ENCODE data around the gene TXNDC9.
"Not testable (repeated sequence)": the region's sequence is repeated elsewhere in the genome, so short reads cannot be mapped to it uniquely, and the experiment has no call there.

Gene TXNDC9, protein sequence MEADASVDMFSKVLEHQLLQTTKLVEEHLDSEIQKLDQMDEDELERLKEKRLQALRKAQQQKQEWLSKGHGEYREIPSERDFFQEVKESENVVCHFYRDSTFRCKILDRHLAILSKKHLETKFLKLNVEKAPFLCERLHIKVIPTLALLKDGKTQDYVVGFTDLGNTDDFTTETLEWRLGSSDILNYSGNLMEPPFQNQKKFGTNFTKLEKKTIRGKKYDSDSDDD
- total RNA-seq = 38.7 to 44.0 reads per million in 2 donors

DNA sequence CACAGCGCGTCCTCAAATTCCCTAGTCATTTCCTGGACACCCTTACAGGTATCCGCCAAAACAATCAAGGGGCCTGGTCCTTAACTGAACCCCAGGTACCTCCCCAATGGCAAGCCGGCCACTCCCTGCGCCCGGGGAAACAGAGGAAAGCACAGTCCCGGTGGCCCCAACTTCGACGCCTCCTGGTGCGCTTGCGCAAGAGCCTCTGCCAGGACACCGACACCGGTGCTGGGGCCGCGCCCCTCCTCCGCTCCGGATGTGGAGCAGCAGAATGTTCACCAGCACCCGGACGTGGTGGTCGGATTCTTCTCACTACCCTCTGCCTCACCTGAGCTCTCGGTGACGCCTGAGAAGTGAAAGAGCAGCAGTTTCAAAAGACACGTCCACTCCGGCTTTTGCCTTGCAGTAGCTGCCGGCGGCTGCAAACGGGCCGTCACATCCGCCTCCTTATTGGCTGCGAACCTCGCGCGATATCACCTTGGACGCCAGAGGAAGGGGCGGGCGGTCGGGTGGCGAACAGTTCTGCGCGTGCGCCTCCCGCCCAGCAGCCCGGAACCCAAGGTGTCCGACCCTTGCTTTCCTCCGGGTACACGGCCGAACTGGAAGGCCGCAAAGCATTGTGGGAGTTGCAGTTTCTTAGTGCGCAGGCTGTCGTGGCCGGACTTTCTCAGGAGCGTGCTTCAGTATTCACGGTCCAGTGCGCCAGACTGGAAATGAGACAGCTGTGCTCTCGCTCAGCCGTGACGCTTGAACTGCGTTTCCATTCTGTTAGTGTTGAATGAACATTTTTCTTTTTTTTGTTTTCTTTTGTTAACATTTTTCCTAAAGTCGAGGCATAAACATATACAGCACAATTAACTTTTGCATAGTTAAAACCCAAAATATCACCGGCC lies at the start of gene TXNDC9:
Gene TXNDC9 (minus strand): TSS at position 423 of the 893 bp plus-strand sequence. CDS start 3,123 bp downstream, outside the sequence.
- DNase-seq = peak; percentile 96

GRCh38 chr2:99382143-99382542 lies 46.0 kb upstream of the TXNDC9 start:
- DNase-seq = no peak

GRCh38 chr2:99380376-99381010 lies 44.4 kb upstream of the TXNDC9 start:
- no peak for DNase-seq

DNA sequence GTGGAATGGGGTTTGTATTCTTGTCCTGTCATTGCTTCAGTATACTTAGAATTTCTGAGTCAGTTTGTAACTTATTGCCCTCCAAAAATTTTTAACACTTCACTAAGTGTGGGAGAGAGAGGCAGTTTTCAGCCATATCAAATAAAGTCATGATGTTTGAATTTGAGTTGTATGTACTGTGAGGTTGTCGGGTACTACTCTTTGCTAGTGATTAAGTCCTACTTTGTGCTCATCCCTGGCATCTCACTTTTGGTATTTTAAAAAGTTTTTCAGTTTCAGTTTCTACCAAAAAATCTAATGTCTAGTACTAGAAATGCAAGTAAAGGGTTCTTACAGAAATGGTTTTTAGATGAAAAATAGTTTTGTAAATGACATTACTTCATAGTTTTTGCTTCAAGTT lies 41.7 kb upstream of the TXNDC9 start:
- DNase-seq = no peak

- no peak for DNase-seq
These were observed 40.2 kb upstream of the TXNDC9 start for GRCh38 chr2:99376254-99376864.

- no peak for DNase-seq
These were observed 38.6 kb upstream of the TXNDC9 start for GRCh38 chr2:99374747-99375146.

DNA sequence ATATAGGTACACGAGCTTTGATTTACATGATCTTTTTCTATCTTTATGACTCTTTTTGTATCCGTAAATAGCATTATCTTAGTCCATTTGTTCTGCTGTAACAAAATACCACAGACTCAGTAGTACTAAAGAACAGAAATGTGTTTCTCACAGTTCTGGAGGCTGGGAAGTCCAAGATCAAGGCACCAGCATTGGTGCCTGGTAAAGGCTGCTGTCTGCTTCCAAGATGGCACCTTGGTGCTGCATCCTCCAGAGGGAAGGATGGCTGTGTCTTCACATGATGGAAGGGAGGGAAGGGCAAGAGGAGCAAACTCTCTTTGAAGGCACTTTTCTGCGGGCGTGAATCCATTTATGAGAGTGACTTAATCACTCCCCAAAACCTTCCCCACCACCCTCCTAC lies 37.0 kb upstream of the TXNDC9 start:
- no peak for DNase-seq

DNA sequence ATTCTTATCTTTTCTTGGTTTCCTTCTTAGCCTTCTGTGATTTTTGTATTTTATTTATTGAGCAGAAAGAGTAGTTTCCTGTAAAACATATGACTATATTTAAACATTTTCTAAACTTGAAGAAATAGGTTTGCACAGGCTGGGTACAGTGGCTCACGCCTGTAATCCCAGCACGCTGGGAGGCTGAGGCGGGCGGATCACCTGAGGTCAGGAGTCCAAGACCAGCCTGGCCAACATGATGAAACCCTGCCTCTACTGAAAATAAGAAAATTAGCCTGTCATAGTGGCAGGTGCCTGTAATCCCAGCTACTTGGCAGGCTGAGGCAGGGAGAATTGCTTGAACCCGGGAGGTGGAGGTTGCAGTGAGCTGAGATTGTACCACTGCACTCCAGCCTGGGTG lies 32.7 kb upstream of the TXNDC9 start:
- not testable (repeated sequence) for DNase-seq

DNA sequence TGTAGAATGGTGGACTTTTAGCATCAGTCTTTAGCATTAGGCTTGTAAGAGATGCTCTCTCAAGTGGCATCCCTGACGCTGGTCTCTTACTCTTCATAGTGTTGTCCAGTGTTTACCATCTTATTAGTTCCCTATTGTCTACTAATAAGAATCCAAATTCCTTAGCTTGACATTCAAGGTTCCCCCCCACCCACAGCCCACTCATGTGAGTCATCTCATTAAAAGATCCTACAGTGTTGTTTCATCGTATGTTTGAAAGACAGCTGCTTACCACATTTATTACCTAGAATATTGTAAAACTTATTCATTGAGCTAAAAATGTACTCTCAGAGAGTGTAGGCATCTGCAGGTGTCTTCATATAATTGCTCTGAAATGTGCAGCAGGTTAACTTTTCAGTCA lies 29.5 kb upstream of the TXNDC9 start:
- DNase-seq = no peak

GRCh38 chr2:99356853-99357252 lies 20.7 kb upstream of the TXNDC9 start:
- no peak for DNase-seq

DNA sequence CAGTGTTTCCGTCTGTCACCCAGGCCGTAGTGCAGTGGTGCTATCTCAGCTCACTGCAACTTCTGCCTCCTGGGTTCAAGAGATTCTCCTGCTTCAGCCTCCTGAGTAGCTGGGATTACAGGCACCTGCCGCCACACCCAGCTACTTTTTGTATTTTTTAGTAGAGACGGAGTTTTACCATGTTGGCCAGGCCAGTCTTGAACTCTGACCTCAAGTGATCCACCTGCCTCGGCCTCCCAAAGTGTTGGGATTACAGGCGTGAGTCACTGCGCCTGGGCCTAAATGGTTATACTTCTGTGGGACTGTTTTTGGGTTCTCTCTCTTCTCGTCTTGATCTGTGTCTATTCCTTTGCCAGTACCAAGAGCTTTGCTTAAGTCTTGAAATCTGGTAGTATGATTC lies 18.7 kb upstream of the TXNDC9 start:
- not testable (repeated sequence) for DNase-seq

DNA sequence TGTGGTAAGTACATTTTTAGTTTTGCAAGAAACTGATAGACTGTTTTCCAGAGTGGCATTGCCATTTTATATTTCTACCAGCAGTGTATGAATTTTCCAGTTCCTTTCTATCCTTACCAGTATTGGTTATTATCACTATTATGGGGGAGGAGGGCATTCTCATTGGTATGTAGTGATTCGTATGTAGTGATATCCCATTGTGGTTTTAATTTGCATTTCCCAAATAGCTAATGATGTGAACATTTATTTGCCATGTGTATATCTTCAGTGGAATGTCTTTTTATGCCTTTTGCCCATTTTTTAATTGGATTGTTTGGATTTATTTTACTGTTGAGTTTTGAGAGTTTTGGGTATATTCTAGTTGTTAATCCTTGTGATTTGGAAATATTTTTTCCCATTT lies 17.9 kb upstream of the TXNDC9 start:
- no peak for DNase-seq

DNA sequence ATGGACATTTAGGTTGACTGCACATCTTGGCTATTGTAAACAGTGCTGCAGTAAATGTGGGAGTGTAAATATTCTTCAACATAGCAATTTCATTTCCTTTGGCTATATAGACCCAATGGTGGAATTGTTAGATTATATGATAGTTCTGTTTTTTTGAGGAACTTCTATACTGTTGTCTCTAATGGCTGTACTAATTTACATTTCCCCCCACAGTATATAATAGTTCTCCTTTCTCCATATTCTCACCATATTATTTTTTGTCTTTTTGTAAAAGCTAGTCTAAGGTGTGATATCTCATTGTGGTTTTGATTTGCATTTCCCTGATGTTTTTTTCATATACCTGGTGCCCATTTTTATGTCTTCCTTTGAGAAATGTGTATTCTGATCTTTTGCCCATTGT lies 14.1 kb upstream of the TXNDC9 start:
- DNase-seq = no peak

GRCh38 chr2:99348173-99348572 lies 12.0 kb upstream of the TXNDC9 start:
- DNase-seq = no peak

GRCh38 chr2:99346218-99346617 lies 10.1 kb upstream of the TXNDC9 start:
- DNase-seq = no peak

- DNase-seq = not testable (repeated sequence)
These were observed 9.3 kb upstream of the TXNDC9 start for GRCh38 chr2:99345446-99345845.

GRCh38 chr2:99342536-99342935 lies 6.4 kb upstream of the TXNDC9 start:
- DNase-seq = no peak

DNA sequence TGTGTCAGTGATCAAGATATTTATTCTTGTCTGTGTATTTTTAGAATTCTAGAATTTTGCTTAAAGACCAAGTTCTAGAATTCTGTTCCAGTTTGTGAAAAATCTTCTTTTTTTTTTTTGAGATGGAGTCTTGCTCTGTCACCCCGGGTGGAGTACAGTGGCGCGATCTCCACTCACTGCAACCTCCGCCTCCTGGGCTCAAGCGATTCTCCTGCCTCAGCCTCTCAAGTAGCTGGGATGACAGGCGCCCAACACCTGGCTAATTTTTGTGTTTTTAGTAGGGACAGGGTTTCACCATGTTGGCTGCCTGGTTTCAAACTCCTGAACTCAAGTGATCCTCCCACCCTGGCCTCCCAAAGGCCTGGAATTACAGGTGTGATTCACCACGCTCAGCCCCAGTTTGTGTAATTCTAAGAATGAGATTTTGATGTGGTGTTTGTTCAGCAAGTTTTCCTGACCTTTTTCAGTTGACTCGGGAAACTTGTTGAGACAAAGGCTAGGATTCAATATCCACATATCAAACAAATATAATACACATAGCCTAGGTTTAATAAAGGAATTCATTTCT lies 4.6 kb upstream of the TXNDC9 start:
- DNase-seq = no peak

DNA sequence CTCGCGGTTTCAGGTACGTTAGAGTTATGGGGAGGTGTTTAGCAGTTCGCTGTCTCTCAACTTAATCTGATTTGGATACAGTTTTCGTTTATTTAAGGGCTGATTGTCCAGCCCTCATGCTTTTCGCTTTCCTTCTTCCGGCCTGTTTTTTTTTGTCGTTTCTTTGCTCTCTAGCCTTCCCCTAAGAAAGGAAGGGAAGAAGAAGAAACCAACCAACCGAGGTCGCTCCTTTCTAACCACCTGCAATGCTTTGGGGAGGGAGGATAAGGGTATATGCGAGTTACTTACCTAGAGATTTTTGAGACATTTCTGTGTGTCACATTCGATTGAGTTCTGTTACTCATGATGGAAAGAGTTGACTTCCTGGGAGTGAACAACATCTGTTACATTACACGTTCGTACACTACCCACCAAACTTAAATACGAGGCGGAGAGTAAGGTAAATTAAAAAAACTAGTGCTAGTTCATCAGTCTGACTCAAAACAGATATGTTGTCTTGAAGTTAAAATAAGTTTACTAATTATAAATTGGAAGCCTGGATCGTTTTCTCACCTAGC lies 2.0 kb upstream of the TXNDC9 start:
- no peak for DNase-seq

GRCh38 chr2:99337113-99338028 lies 1.2 kb upstream of the TXNDC9 start, which contains the start of gene EIF5B:
Gene EIF5B, plus strand, starts transcription at chr2:99337389. Its CDS starts 166 bp downstream, at chr2:99337555.
- DNase-seq = peak; percentile 83

DNA sequence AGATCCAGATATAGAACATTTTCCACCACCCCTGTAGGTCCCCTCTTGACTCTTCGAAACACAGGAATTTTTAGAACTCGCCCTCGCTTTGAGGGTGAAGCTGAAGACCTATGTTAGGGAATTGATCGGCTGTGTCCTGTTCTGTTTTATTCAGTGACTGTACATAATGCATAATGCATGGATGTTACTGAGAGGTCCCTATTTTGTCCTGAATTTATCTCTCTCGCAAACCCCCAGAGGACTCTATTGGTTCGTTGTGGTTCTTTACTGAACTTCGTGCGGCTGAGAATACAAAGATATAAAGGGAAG lies 625 bp upstream of the TXNDC9 start:
- no peak for DNase-seq

Measured in activated gamma-delta T cell (primary cell).